ENCODE data around the gene TPPP3.

Gene TPPP3

DNA sequence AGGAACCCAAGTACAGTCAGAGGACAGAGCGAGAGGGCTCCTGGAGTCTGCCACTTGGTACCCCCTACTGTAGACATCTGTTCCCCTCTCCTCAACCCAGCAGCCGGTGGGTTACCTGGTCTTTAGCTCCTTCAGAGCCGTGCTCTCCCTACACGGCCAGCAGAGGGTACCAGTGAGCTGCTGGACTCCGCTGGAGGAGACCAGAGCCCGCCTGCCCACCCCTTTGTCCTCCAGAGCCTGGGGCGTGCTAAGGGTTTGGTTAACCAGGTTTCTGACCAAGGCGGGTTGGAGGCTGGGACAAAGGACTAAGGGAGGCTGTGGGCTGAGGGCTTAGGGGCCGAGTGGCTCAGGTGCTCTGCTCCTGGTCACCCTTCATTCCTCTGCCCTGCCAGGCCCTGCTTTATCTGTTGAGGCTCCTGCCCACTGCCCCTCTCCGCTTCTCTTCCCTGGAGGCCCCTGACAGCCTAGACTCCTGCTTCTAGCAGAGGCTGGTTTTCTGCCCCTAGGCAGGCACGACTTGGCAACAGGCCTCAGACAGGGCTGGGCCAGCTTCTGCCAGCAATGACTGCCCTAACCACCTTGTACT lies 34.9 kb upstream of the TPPP3 start:
- CTCF ChIA-PET = interaction anchor here (0.6 to 9.7 kb wide), 32 partner anchors 9 to 196 kb away, joined by 3 to 154 read pairs (median 6); partner anchors contain the start of genes ATP6V0D1, TPPP3 and ZDHHC1

DNA sequence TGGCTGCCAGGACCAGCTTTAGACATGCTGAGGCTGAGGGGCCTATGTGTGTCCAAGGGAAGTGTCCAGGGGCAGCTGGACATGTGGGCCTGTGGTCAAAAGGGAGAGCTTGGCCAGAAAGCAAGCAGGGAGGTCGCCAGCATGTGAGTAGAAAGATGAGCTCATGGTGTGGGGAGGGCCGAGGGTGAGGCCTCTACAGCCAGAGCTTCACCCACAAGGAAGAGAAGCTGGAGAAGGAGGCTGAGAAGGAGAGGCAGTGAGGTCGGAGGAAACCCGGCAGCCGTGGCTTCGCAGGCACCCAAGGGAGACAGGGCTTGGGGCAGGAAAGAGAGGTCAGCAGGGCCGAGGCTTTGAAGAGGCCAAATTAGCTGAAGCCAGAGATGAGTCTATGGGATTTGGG lies 33.7 kb upstream of the TPPP3 start:
- ChIA-PET POLR2A (no interaction called here), CTCF (interaction anchor here (1.0 to 9.7 kb wide), 20 partner anchors 9 to 166 kb away, joined by 3 to 154 read pairs (median 12); partner anchors contain the start of genes ATP6V0D1 and ZDHHC1)
- H3K4me3 ChIP-seq (ENCODE audit: low read depth, low read length) = no peak overlapping the region
- DNase-seq (ENCODE audit: low read depth, low spot score) = no peak
- TF ChIP-seq, protein P1, sequence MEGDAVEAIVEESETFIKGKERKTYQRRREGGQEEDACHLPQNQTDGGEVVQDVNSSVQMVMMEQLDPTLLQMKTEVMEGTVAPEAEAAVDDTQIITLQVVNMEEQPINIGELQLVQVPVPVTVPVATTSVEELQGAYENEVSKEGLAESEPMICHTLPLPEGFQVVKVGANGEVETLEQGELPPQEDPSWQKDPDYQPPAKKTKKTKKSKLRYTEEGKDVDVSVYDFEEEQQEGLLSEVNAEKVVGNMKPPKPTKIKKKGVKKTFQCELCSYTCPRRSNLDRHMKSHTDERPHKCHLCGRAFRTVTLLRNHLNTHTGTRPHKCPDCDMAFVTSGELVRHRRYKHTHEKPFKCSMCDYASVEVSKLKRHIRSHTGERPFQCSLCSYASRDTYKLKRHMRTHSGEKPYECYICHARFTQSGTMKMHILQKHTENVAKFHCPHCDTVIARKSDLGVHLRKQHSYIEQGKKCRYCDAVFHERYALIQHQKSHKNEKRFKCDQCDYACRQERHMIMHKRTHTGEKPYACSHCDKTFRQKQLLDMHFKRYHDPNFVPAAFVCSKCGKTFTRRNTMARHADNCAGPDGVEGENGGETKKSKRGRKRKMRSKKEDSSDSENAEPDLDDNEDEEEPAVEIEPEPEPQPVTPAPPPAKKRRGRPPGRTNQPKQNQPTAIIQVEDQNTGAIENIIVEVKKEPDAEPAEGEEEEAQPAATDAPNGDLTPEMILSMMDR (IDR thresholded peaks at IDR 0.05; ENCODE audit: insufficient read depth, low read length, missing control alignments) = no peak

More for the DNA sequence above, 34.9 kb upstream of the TPPP3 start:
- no peak for DNase-seq (ENCODE audit: low read depth, low spot score)
- H3K4me3 ChIP-seq (ENCODE audit: low read depth, low read length) = no peak overlapping the region
- TF ChIP-seq, protein P1 (IDR thresholded peaks at IDR 0.05; ENCODE audit: insufficient read depth, low read length, missing control alignments) = peak; percentile 92
- POLR2A ChIA-PET = no interaction called here

DNA sequence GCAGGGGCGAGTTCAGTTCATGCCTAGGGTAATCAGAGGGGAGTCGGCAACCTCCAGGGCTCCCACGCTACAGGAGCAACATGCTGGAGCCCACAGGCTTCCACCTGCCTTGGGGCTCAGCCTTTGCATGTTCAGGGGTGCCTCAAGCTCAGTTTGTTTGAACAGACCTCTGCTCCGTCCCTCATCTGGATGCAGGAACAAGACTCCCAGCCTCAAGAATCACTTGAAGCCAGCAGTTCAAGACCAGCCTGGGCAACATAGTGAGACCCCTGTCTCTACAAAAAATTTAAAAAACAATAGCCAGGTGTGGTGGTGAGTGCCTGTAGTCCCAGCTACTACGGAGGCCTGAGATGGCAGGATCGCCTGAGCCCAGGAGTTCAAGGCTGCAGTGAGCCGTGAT lies 32.7 kb upstream of the TPPP3 start:
- TF ChIP-seq, protein P1 (IDR thresholded peaks at IDR 0.05; ENCODE audit: insufficient read depth, low read length, missing control alignments) = no peak
- CTCF ChIA-PET = interaction anchor here (0.8 to 9.7 kb wide), 15 partner anchors 9 to 166 kb away, joined by 3 to 154 read pairs (median 8); partner anchors contain the start of genes ATP6V0D1 and ZDHHC1
- POLR2A ChIA-PET = no interaction called here
- no peak overlapping the region for H3K4me3 ChIP-seq (ENCODE audit: low read depth, low read length)
- no peak for DNase-seq (ENCODE audit: low read depth, low spot score)

DNA sequence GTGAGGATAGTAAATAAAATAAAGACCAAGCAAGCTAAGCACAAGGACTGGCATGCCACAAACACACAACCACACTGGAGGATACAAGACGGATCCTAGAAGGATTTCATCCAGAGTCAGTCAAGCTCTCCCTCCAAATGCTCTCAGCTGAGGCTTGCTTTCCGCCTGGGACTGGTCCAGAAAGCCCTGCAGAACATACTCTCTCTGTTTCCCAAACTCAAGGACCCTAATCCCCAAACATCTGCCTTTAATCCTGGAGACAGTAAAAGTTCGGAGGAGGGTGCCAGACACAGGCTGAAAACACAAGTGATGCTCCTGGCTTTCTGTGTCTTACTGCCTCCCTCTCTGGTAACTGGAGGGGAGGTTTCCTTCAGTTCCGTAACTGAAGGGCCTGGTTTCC lies 32.3 kb upstream of the TPPP3 start:
- CTCF ChIA-PET = interaction anchor here (0.8 to 9.7 kb wide), 14 partner anchors 8 to 165 kb away, joined by 3 to 154 read pairs (median 12); partner anchors contain the start of gene ZDHHC1
- no peak for DNase-seq (ENCODE audit: low read depth, low spot score)

DNA sequence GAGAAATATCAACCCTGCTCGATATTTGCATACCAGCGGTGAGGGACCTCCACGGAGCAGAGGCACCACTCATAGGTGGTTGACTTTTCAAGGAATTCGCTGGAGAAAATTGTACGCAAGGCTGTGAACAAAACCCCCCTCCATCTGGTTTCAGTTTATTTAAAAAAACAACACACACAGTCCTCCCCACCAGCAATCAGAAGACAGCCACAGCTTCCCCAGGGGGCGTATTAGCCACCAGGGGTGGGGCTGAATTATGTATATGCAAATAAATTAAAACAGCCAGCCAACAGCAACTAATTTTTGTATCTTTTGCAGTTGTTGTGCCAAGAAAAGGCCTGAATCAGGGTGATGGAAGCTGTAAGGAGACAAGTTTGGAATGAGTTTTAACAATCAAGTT lies 31.8 kb upstream of the TPPP3 start:
- CTCF ChIA-PET = interaction anchor here (1.0 to 9.7 kb wide), 10 partner anchors 8 to 165 kb away, joined by 3 to 154 read pairs (median 26); partner anchors contain the start of gene ZDHHC1
- H3K4me3 ChIP-seq (ENCODE audit: low read depth, low read length) = no peak overlapping the region
- TF ChIP-seq, protein P1 (IDR thresholded peaks at IDR 0.05; ENCODE audit: insufficient read depth, low read length, missing control alignments) = no peak
- no peak for DNase-seq (ENCODE audit: low read depth, low spot score)
- POLR2A ChIA-PET = no interaction called here

More for the DNA sequence above, 32.3 kb upstream of the TPPP3 start:
- POLR2A ChIA-PET = no interaction called here
- H3K4me3 ChIP-seq (ENCODE audit: low read depth, low read length) = no peak overlapping the region
- TF ChIP-seq, protein P1 (IDR thresholded peaks at IDR 0.05; ENCODE audit: insufficient read depth, low read length, missing control alignments) = no peak

DNA sequence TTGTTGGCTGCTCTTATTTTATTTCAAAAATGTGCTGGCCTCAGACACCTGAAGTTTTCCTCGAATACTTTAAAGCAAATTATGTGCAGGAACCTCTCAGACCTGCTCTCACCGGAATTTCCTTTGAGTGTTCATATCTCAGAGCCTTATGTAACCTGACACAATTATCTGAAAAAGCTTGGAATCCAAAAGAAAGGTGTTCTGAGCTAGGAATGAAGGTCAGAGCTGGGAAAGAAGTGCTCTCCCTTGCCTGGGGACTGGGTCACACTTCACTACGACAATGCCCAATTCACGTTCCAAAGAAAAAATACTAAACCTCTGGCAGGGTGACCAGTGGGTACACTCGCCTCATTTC lies 30.9 kb upstream of the TPPP3 start:
- no peak for DNase-seq (ENCODE audit: low read depth, low spot score)
- H3K4me3 ChIP-seq (ENCODE audit: low read depth, low read length) = no peak overlapping the region
- ChIA-PET POLR2A (no interaction called here), CTCF (interaction anchor here (1.1 to 9.7 kb wide), 9 partner anchors 7 to 164 kb away, joined by 3 to 154 read pairs (median 38); partner anchors contain the start of gene ZDHHC1)
- TF ChIP-seq, protein P1 (IDR thresholded peaks at IDR 0.05; ENCODE audit: insufficient read depth, low read length, missing control alignments) = no peak
